ENCODE data around the gene RBM19.

The RBM19 gene

GRCh38 chr12:113931517-113931916, 34.6 kb downstream of the RBM19 start:
- Histone ChIP-seq H3K4me2 (ENCODE audit: low read depth, low read length) (no peak overlapping the region), H3K9me2 (replicated peaks; ENCODE audit: insufficient read depth, low read length) (no peaks in the 10 kb centered on the region), H3K27me3 (replicated peaks; ENCODE audit: insufficient read depth, low read length) (no peaks in the 10 kb centered on the region), H3K4me1 (ENCODE audit: low read length) (no peaks in the 10 kb centered on the region), H3K9ac (ENCODE audit: low read length) (no peak overlapping the region), H3K79me2 (ENCODE audit: low read length) (no peaks in the 10 kb centered on the region), H4K20me1 (ENCODE audit: insufficient read depth, low read length) (no peaks in the 10 kb centered on the region), H3F3A (ENCODE audit: insufficient read depth, low read length) (no peaks in the 10 kb centered on the region), H3K27ac (ENCODE audit: low read length) (no peak overlapping the region), H3K36me3 (replicated peaks; ENCODE audit: insufficient read depth, low read length) (no peaks in the 10 kb centered on the region), H3K4me3 (ENCODE audit: low read length) (no peak overlapping the region), H2AFZ (ENCODE audit: low read length) (no peak overlapping the region), H3K9me3 (replicated peaks; ENCODE audit: insufficient read depth, low read length) (no peaks in the 10 kb centered on the region)
- TF ChIP-seq EZH2 (optimal IDR thresholded peaks at IDR 0.05; ENCODE audit: low read depth, low read length): no peak
- TF ChIP-seq EZH2phosphoT487 (IDR thresholded peaks at IDR 0.05; ENCODE audit: low read length): no peak
- TF ChIP-seq, protein P1, sequence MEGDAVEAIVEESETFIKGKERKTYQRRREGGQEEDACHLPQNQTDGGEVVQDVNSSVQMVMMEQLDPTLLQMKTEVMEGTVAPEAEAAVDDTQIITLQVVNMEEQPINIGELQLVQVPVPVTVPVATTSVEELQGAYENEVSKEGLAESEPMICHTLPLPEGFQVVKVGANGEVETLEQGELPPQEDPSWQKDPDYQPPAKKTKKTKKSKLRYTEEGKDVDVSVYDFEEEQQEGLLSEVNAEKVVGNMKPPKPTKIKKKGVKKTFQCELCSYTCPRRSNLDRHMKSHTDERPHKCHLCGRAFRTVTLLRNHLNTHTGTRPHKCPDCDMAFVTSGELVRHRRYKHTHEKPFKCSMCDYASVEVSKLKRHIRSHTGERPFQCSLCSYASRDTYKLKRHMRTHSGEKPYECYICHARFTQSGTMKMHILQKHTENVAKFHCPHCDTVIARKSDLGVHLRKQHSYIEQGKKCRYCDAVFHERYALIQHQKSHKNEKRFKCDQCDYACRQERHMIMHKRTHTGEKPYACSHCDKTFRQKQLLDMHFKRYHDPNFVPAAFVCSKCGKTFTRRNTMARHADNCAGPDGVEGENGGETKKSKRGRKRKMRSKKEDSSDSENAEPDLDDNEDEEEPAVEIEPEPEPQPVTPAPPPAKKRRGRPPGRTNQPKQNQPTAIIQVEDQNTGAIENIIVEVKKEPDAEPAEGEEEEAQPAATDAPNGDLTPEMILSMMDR (IDR thresholded peaks at IDR 0.05; ENCODE audit: low read length): no peak
- no peak for DNase-seq

DNA sequence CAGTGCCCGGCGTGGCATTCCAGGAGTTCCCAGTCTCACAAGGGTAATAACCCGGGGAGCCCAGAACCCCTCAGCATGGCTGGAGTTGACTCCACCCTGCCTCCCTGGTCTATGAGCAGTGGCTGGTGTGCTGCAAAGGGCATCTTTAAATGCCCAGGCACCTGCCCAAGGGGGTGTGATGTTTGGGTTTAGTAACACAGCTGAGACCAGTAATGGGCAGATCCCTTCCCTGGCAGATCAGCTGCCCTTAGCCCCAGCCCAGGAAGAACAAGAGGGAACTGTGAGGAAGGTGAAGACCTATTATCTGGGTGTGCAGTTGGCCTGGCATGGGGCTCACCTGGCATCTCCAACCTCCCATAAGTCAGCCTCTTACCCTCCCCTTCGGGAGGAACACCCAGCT, 35.9 kb downstream of the RBM19 start:
- no peak for TF ChIP-seq EZH2phosphoT487 (IDR thresholded peaks at IDR 0.05; ENCODE audit: low read length)
- TF ChIP-seq, protein P1 (IDR thresholded peaks at IDR 0.05; ENCODE audit: low read length): no peak
- TF ChIP-seq EZH2 (optimal IDR thresholded peaks at IDR 0.05; ENCODE audit: low read depth, low read length): no peak
- Histone ChIP-seq H3K9me3 (replicated peaks; ENCODE audit: insufficient read depth, low read length) (no peaks in the 10 kb centered on the region), H3K9ac (ENCODE audit: low read length) (no peak overlapping the region), H3K4me3 (ENCODE audit: low read length) (no peak overlapping the region), H3F3A (ENCODE audit: insufficient read depth, low read length) (no peaks in the 10 kb centered on the region), H3K4me1 (ENCODE audit: low read length) (no peaks in the 10 kb centered on the region), H3K27ac (ENCODE audit: low read length) (no peak overlapping the region), H3K9me2 (replicated peaks; ENCODE audit: insufficient read depth, low read length) (no peaks in the 10 kb centered on the region), H3K36me3 (replicated peaks; ENCODE audit: insufficient read depth, low read length) (no peaks in the 10 kb centered on the region), H3K27me3 (replicated peaks; ENCODE audit: insufficient read depth, low read length) (no peaks in the 10 kb centered on the region), H4K20me1 (ENCODE audit: insufficient read depth, low read length) (no peaks in the 10 kb centered on the region), H2AFZ (ENCODE audit: low read length) (no peak overlapping the region), H3K4me2 (ENCODE audit: low read depth, low read length) (no peak overlapping the region), H3K79me2 (ENCODE audit: low read length) (no peaks in the 10 kb centered on the region)
- no peak for DNase-seq

DNA sequence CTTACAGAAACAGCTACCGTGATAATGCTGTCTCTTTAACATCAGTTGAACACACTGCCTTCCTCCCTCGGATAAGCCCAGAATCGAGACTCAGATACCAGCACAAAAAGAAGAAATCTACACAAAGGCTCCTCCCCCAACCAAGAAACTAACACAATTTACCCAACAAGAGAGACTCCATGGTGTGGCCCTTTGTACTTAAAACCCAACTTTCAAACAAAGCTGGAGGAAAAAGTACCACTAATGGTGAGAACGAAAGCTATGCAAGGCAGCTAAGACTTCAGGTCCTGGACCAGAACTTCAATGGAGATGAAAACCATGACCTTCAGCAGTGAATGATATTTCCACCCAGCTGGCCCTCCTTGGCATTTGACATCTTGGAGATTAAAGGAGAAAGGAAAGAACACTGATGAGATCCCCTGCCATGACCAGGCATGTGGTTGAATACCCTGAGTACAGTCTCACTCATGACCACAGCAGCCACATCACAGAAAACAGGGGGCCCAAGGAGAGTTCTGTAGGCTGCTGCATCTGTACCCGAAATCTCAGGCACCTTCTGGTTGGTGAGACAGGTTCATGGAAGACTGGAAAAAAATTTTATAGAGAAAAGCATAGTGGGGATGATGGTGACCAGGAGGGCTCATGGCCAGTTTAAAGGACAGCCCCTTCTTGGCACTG, 36.7 kb downstream of the RBM19 start:
- TF ChIP-seq EZH2 (optimal IDR thresholded peaks at IDR 0.05; ENCODE audit: low read depth, low read length): no peak
- no peak for TF ChIP-seq EZH2phosphoT487 (IDR thresholded peaks at IDR 0.05; ENCODE audit: low read length)
- TF ChIP-seq, protein P1 (IDR thresholded peaks at IDR 0.05; ENCODE audit: low read length): no peak
- H3K36me3 ChIP-seq (replicated peaks; ENCODE audit: insufficient read depth, low read length): no peaks in the 10 kb centered on the region

More for the DNA sequence above, 36.7 kb downstream of the RBM19 start:
- Histone ChIP-seq H3K4me2 (ENCODE audit: low read depth, low read length) (no peak overlapping the region), H3K79me2 (ENCODE audit: low read length) (no peaks in the 10 kb centered on the region), H2AFZ (ENCODE audit: low read length) (no peak overlapping the region), H4K20me1 (ENCODE audit: insufficient read depth, low read length) (no peaks in the 10 kb centered on the region), H3K27me3 (replicated peaks; ENCODE audit: insufficient read depth, low read length) (no peaks in the 10 kb centered on the region), H3K4me1 (ENCODE audit: low read length) (no peaks in the 10 kb centered on the region), H3F3A (ENCODE audit: insufficient read depth, low read length) (no peaks in the 10 kb centered on the region), H3K9me3 (replicated peaks; ENCODE audit: insufficient read depth, low read length) (no peaks in the 10 kb centered on the region), H3K4me3 (ENCODE audit: low read length) (no peak overlapping the region), H3K27ac (ENCODE audit: low read length) (no peak overlapping the region), H3K9me2 (replicated peaks; ENCODE audit: insufficient read depth, low read length) (no peaks in the 10 kb centered on the region), H3K9ac (ENCODE audit: low read length) (no peak overlapping the region)
- DNase-seq: no peak
